HG02588 (cell line): ENCODE data around the gene FBXL22.

Experiments
- ATAC-seq: cut with Tn5 transposase; IDR thresholded peaks from one replicate; pipeline ENCODE4 v1.9.1; 2021; ENCODE audit warnings: mild to moderate bottlenecking, moderate library complexity; ENCODE audit not compliant: unreplicated experiment

Gene FBXL22

GRCh38 chr15:63597038-63597790, at the start of gene FBXL22:
Gene FBXL22, plus strand, starts transcription at chr15:63597387. Its CDS starts 6 bp downstream, at chr15:63597393.
- no peak for ATAC-seq

DNA sequence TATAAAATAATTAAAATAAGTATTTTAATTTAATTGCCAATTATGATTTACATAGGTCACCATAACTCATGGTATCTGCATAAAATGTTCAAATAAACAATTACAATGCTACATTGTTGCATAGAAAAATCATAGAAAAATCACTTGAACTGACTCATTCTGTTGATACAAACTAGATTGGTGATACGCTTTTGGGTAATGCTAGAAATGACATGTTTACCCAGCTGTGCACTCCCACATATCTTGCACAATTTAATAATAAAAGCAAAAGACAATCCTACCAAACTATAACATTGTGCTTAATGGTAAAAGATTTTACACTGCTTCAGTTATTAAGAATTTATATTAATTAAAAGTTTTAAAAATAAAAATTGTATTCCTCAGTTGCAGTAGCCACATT, 45.8 kb upstream of the FBXL22 start:
- ATAC-seq: no peak

GRCh38 chr15:63553388-63553791, 43.8 kb upstream of the FBXL22 start:
- ATAC-seq: no peak

- ATAC-seq: no peak
Observed at GRCh38 chr15:63554337-63554927, 42.8 kb upstream of the FBXL22 start.

DNA sequence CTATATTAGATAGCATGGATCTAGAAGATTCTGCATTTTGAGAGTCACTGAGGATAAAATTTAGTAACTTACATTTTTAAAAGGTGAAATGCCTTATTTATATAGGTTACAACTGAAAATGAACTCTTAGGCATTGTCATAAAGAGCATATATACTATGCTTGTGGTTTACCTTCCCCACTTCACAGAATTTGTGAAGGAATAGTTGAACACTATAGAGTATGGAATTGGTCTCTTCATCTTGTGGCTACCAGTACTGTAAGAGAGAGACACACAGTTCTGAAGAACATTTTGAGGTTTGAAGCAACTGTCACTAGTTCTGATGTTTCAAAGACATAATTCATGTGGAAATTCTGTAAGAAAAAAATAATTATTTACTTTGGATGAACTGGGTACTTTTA, 41.7 kb upstream of the FBXL22 start:
- ATAC-seq: no peak

GRCh38 chr15:63556246-63556645, 40.9 kb upstream of the FBXL22 start:
- ATAC-seq: no peak

- ATAC-seq: no peak
Observed at GRCh38 chr15:63556736-63557135, 40.5 kb upstream of the FBXL22 start.

GRCh38 chr15:63559753-63560152, 37.4 kb upstream of the FBXL22 start:
- ATAC-seq: no peak

GRCh38 chr15:63560741-63561448, 36.3 kb upstream of the FBXL22 start:
- no peak for ATAC-seq

DNA sequence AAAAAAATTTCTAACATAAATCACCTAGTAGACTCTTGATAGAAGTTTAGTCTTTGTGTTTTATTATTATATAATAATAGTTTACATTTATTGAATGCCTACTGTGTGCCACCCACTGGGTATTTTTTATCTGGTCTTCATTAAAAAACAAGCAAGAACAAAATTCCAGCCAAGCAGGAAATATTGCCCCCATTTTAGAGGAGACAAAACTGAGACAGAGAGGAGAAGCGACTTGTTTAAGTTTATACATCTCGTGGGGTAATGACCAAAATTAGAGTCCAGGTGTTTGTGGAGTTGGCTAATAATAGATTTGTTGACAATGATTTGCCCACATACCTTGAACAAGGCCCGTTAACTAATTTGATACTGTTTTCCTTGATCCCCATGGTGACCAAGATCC, 33.1 kb upstream of the FBXL22 start:
- no peak for ATAC-seq

GRCh38 chr15:63565536-63566186, 31.5 kb upstream of the FBXL22 start:
- ATAC-seq: no peak

DNA sequence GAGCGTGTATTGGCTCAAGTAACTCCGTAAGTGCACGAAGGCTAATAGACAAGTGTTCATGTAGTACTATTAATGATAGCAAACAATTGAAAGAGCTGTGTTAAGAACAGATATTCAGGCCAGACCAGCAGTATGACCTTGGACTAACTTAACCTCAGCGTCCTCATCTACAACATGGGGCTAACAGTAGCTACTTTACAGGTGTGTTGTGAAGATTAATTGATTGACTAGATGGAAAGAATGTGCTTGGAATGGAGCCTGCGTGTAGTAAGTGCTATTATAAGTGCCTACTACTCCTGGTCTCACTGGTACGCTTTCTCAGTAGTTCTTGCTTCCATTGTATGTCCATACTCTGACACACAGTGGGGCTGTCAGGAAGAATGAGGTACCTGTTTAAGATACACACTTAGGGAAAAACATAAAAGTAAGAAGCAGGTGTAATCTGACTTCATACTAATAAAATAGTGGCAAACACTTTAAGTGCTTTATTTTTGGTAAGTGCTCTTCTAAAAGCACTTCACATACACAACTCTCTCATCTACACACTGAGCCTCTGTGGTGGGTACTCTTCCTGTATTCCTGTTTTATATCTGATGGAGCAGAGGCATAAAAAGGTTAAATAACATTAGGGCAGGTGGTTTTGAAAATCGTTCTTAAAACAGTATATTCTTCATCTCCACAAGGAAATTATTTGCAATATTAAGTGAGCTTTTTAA, 24.3 kb upstream of the FBXL22 start:
- no peak for ATAC-seq

DNA sequence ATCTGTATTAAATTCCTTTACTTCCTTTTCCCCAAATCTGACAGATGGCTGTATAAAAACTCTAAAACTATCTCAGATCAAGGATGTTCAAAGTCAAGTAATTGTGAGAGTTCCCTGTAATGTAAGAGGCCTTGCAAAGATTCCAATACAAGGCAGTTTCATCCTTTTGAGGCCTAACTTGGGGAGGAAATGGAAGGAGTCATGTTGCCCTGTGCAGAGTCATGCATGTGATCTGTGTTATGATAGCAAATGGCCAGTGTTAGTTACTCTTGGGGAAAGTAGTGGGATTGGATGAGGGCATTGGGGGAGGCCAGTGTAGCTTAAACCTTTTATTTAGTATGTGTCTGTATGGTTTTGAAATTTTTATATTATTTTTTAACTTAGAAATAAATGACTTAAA, 23.7 kb upstream of the FBXL22 start:
- no peak for ATAC-seq

- ATAC-seq: no peak
Observed at GRCh38 chr15:63575312-63575711, 21.9 kb upstream of the FBXL22 start.

- ATAC-seq: no peak
Observed at GRCh38 chr15:63576441-63576840, 20.7 kb upstream of the FBXL22 start.

GRCh38 chr15:63582179-63582578, 15.0 kb upstream of the FBXL22 start:
- ATAC-seq: no peak

DNA sequence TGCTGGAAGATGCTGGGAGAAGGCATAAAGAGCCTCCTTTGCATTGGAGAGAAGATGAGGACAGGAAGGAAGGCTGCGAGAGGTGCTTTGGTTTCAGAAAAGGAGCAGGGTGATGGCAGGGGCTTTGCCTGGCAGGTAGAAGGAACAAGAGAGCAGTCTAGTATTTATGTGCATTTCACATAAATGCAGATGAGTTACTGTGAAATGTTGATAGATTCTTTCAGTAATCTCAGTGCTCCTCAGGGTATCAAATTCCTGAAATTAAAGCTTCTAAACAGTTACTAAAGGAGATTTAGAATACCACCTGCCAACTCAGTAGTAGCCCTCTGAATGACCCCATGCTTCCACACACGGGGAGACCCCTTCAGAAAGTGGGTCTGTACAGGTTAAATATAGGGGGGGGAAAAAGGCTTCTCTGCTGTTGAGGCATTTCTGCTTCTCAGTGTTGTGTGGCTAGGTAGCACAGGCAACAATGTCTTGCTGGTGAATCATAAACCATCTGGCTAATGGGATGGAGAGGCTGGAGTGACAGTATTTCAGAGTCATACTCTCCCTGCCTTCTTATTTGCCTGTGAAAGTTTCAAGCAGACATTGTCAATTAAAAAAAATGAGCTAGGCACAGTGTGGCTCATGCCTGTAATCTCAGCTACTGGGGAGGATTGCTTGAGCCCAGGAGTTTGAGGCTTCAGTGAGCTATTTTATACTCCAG, 14.3 kb upstream of the FBXL22 start:
- ATAC-seq: no peak

DNA sequence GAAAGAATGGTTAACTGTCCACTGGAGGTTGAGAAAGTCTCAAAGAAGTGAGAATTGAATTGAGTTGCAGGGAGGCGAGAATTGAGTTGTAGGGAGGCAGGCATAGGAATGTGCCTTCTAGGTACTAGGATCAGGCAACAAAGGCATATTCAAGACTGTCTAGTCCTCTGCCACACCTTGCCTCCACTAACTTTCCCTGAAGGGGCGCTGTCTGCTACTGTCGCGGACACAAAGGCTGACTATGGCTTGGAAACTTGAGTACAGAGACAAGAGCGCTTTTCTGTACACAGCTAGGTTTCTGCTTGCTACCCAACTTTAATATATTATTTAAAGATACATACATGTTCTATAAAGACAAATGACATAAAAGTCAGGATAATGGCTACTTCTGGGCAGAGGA, 10.4 kb upstream of the FBXL22 start:
- no peak for ATAC-seq

DNA sequence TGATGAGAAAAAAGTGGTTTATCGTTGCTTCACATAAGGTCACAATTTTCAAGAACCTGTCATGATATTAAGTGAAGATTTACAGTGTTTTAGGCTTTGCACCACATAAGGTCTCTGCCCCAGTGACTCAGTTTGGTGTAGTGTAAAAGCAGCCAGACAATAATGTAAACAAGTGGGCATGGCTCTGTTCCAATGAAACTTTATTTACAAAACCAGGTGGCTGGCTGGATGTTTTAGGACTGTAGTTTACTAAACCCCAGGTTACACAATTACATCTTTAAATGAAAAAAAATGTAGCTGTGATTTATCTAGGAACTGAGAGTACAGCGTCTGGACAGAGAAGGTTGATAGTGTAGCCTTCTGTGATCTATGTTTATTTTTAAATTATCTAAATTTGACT, 9.7 kb upstream of the FBXL22 start:
- ATAC-seq: no peak

GRCh38 chr15:63588826-63589225, 8.4 kb upstream of the FBXL22 start:
- ATAC-seq: no peak
